ENCODE measurements around the gene FOXP1. TPM values are rescaled to one million over a fixed set of nuclear protein-coding genes. Genes with fewer than 3 reads are reported as not detected.

FOXP1 gene
- total RNA-seq, 1 experiment from 2014 or later, result 2.9 TPM

- BruUV-seq (replicated peaks), result no TSS peak
- TF ChIP-seq SIN3A (IDR thresholded peaks at IDR 0.05; ENCODE audit: borderline replicate concordance, insufficient read depth, low read depth, low read length) (no peak), TCF7L2 (IDR thresholded peaks at IDR 0.05; ENCODE audit: low read depth, low read length) (no peak), REST (IDR thresholded peaks at IDR 0.05; ENCODE audit: insufficient read depth in 1 of 2, low read depth in 2 of 2, low read length in 1 of 2) (no peak), CTCF (IDR thresholded peaks at IDR 0.05) (no peak), POLR2AphosphoS5 (IDR thresholded peaks at IDR 0.05; ENCODE audit: low read depth, low read length) (no peak)
- in situ Hi-C loops (cut with HindIII; ENCODE audit: low pct_unique_long_range_greater_than_20kb, low sequenced_read_pairs), result no loop called here
- intact Hi-C loops (cut with micrococcal nuclease; ENCODE audit: unreplicated experiment), result no loop called here
- Histone ChIP-seq H3K27me3 (ENCODE audit: control insufficient read depth, insufficient read depth, low read length) (no peaks in the 10 kb centered on the region), H3K4me3 (ENCODE audit: low read depth in 2 of 2, low read length in 2 of 2) (no peak overlapping the region), H3K27ac (ENCODE audit: low read length) (no peak overlapping the region), H3K36me3 (ENCODE audit: control insufficient read depth, insufficient read depth, low read length) (no peaks in the 10 kb centered on the region), H3K4me1 (ENCODE audit: control insufficient read depth, insufficient read depth, low read length) (no peaks in the 10 kb centered on the region), H3K9me3 (ENCODE audit: control insufficient read depth, insufficient read depth, low read depth, low read length) (no peaks in the 10 kb centered on the region)
- POLR2A ChIA-PET, result no interaction called here
- DNase-seq (ENCODE audit: low read depth, low spot score) (no peak), ATAC-seq (no peak)
- CTCF ChIA-PET, result no interaction called here
Observed at GRCh38 chr3:71513081-71513480, 70.4 kb downstream of the FOXP1 start.

- CTCF ChIA-PET, result no interaction called here
- intact Hi-C loops (cut with micrococcal nuclease; ENCODE audit: unreplicated experiment), result no loop called here
- H3K27ac ChIP-seq (ENCODE audit: low read length), result no peak overlapping the region
- no peaks in the 10 kb centered on the region for H3K4me1 ChIP-seq (ENCODE audit: control insufficient read depth, insufficient read depth, low read length)
- in situ Hi-C loops (cut with HindIII; ENCODE audit: low pct_unique_long_range_greater_than_20kb, low sequenced_read_pairs), result no loop called here
- ATAC-seq, result no peak
- BruUV-seq (replicated peaks), result no TSS peak
- no peaks in the 10 kb centered on the region for H3K36me3 ChIP-seq (ENCODE audit: control insufficient read depth, insufficient read depth, low read length)
- TF ChIP-seq TCF7L2 (IDR thresholded peaks at IDR 0.05; ENCODE audit: low read depth, low read length) (no peak), SIN3A (IDR thresholded peaks at IDR 0.05; ENCODE audit: borderline replicate concordance, insufficient read depth, low read depth, low read length) (no peak), POLR2AphosphoS5 (IDR thresholded peaks at IDR 0.05; ENCODE audit: low read depth, low read length) (no peak), CTCF (IDR thresholded peaks at IDR 0.05) (no peak), REST (IDR thresholded peaks at IDR 0.05; ENCODE audit: insufficient read depth in 1 of 2, low read depth in 2 of 2, low read length in 1 of 2) (no peak)
- no peak overlapping the region for H3K4me3 ChIP-seq (ENCODE audit: low read depth in 2 of 2, low read length in 2 of 2)
- H3K27me3 ChIP-seq (ENCODE audit: control insufficient read depth, insufficient read depth, low read length), result no peaks in the 10 kb centered on the region
- no peak for DNase-seq (ENCODE audit: low read depth, low spot score)
- no peaks in the 10 kb centered on the region for H3K9me3 ChIP-seq (ENCODE audit: control insufficient read depth, insufficient read depth, low read depth, low read length)
- POLR2A ChIA-PET, result no interaction called here
Observed at GRCh38 chr3:71512544-71512943, 71.0 kb downstream of the FOXP1 start.

Data from Panc1 (cell line).